Osteoblast (primary cell): ENCODE results near the gene SMARCA4. TPM values are rescaled to one million over a fixed set of nuclear protein-coding genes. Genes with fewer than 3 reads are reported as not detected.
A peak's percentile ranks its signal among the peaks of the same experiment; 100 is the strongest.

ENCODE experiments used
- DNase-seq: peaks from one replicate; pipeline ENCODE4 v3.0.0; 2011; ENCODE audit warnings: low spot score, mixed read lengths; ENCODE audit not compliant: insufficient read length; ENCODE audit errors: missing footprints
- H2AFZ ChIP-seq: 2 replicates; pipeline ENCODE4 v1.6.0; 2011; ENCODE audit warnings: mild to moderate bottlenecking, low read length
- H3K27ac ChIP-seq: 2 replicates; pipeline ENCODE4 v1.5.1; 2011; ENCODE audit warnings: mild to moderate bottlenecking, low read depth, low read length, moderate library complexity
- H3K27me3 ChIP-seq: 2 replicates; pipeline ENCODE4 v1.6.0; 2012; ENCODE audit warnings: mild to moderate bottlenecking, control low read depth, inconsistent platforms, low read length, moderate library complexity; ENCODE audit not compliant: insufficient read depth
- H3K36me3 ChIP-seq: 2 replicates; pipeline ENCODE4 v1.5.1; 2011; ENCODE audit warnings: mild to moderate bottlenecking, low read length, control low read depth, moderate library complexity; ENCODE audit not compliant: insufficient read depth
- H3K4me1 ChIP-seq: 2 replicates; pipeline ENCODE4 v1.5.1; 2011; ENCODE audit warnings: mild to moderate bottlenecking, low read length, control low read depth, moderate library complexity; ENCODE audit not compliant: insufficient read depth
- H3K4me2 ChIP-seq: 2 replicates; pipeline ENCODE4 v1.6.0; 2011; ENCODE audit warnings: mild to moderate bottlenecking, low read length; ENCODE audit not compliant: insufficient read depth
- H3K4me3 ChIP-seq: fragments of 200-600 bp; sonication (generic); 3 replicates; pipeline ENCODE4 v1.5.1; 2012; ENCODE audit warnings: mild to moderate bottlenecking, low read length, inconsistent platforms; ENCODE audit not compliant: insufficient read depth
- H3K79me2 ChIP-seq: 2 replicates; pipeline ENCODE4 v1.6.0; 2012; ENCODE audit warnings: mild to moderate bottlenecking, low read length, control low read depth, inconsistent platforms; ENCODE audit not compliant: insufficient read depth
- H3K9me3 ChIP-seq: 2 replicates; pipeline ENCODE4 v1.5.1; 2011; ENCODE audit warnings: low read depth, low read length, control low read depth
- H4K20me1 ChIP-seq: 2 replicates; pipeline ENCODE4 v1.6.0; 2012; ENCODE audit warnings: mild to moderate bottlenecking, low read length, control low read depth; ENCODE audit not compliant: insufficient read depth
- total RNA-seq: library from RNA; depleted of rRNA; stranded (reverse); fragments of >200 nt; gene quantifications from 2 replicates; pipeline ENCODE4 v1.2.3, GENCODE V29; 2012
- TF ChIP-seq, protein P1 (sequence below): IDR thresholded peaks from 2 replicates; pipeline ENCODE4 v1.5.1; 2011; ENCODE audit warnings: mild to moderate bottlenecking, low read depth, low read length, moderate library complexity; ENCODE audit errors: extremely low read depth

SMARCA4 gene
- total RNA-seq, 1 donor: 52.8 TPM

GRCh38 chr19:11091703-11092153 is 130.9 kb downstream of the SMARCA4 start:
- DNase-seq: peak; percentile 72
- peaks cover 47% of the 10 kb centered on the region for H3K79me2 ChIP-seq
- peaks cover 16% of the 10 kb centered on the region for H4K20me1 ChIP-seq
- peak overlapping the region; percentile 88 for H3K4me3 ChIP-seq
- H3K4me2 ChIP-seq: peak overlapping the region; percentile 88
- H3K9me3 ChIP-seq: no peaks in the 10 kb centered on the region
- TF ChIP-seq, protein P1, sequence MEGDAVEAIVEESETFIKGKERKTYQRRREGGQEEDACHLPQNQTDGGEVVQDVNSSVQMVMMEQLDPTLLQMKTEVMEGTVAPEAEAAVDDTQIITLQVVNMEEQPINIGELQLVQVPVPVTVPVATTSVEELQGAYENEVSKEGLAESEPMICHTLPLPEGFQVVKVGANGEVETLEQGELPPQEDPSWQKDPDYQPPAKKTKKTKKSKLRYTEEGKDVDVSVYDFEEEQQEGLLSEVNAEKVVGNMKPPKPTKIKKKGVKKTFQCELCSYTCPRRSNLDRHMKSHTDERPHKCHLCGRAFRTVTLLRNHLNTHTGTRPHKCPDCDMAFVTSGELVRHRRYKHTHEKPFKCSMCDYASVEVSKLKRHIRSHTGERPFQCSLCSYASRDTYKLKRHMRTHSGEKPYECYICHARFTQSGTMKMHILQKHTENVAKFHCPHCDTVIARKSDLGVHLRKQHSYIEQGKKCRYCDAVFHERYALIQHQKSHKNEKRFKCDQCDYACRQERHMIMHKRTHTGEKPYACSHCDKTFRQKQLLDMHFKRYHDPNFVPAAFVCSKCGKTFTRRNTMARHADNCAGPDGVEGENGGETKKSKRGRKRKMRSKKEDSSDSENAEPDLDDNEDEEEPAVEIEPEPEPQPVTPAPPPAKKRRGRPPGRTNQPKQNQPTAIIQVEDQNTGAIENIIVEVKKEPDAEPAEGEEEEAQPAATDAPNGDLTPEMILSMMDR: no peak
- H2AFZ ChIP-seq: no peak overlapping the region
- H3K27me3 ChIP-seq: no peaks in the 10 kb centered on the region
- H3K27ac ChIP-seq: peak overlapping the region; percentile 97
- H3K36me3 ChIP-seq: peaks cover 21% of the 10 kb centered on the region
- peaks cover 57% of the 10 kb centered on the region for H3K4me1 ChIP-seq

- Histone ChIP-seq H4K20me1 (peaks cover 16% of the 10 kb centered on the region), H3K36me3 (peaks cover 21% of the 10 kb centered on the region), H3K27me3 (no peaks in the 10 kb centered on the region), H3K79me2 (peaks cover 49% of the 10 kb centered on the region), H3K9me3 (no peaks in the 10 kb centered on the region), H3K4me1 (peaks cover 60% of the 10 kb centered on the region), H3K27ac (peak overlapping the region; percentile 97), H3K4me2 (peak overlapping the region; percentile 88), H3K4me3 (peak overlapping the region; percentile 88), H2AFZ (no peak overlapping the region)
- TF ChIP-seq, protein P1: no peak
- peak; percentile 86 for DNase-seq
Measured at GRCh38 chr19:11092181-11092538, 131.3 kb downstream of the SMARCA4 start.

DNA sequence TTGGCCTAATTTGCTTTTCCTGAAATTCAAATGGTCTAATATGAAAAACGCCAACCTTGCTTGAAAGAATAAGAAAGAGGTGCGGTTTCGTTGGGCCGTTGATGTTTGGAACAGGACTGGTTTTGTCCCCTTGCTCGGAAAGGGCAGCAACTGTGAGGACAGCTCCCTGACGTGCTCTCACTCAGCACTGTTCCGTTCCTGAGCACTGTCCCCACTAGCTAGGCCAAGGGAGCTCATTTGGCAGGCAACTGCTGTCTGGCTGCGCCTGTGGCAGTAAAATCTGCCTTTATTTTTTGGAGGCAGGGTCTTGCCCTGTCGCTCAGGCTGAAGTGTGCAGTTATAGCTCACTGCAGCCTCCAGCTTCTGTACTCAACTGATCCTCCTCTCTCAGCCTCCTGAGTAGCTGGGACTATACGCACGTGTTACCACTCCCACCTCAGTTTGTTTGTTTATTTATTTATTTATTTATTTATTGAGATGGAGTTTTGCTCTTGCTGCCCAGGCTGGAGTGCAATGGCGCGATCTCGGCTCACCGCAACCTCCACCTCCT is 132.9 kb downstream of the SMARCA4 start:
- peaks cover 56% of the 10 kb centered on the region for H3K4me1 ChIP-seq
- peaks cover 65% of the 10 kb centered on the region for H3K79me2 ChIP-seq
- no peak overlapping the region for H2AFZ ChIP-seq
- peak; percentile 38 for DNase-seq
- H3K27me3 ChIP-seq: no peaks in the 10 kb centered on the region
- no peak overlapping the region for H3K4me3 ChIP-seq
- TF ChIP-seq, protein P1: no peak
- no peaks in the 10 kb centered on the region for H3K9me3 ChIP-seq
- no peak overlapping the region for H3K27ac ChIP-seq
- peaks cover 32% of the 10 kb centered on the region for H3K36me3 ChIP-seq
- peaks cover 16% of the 10 kb centered on the region for H4K20me1 ChIP-seq
- no peak overlapping the region for H3K4me2 ChIP-seq

DNA sequence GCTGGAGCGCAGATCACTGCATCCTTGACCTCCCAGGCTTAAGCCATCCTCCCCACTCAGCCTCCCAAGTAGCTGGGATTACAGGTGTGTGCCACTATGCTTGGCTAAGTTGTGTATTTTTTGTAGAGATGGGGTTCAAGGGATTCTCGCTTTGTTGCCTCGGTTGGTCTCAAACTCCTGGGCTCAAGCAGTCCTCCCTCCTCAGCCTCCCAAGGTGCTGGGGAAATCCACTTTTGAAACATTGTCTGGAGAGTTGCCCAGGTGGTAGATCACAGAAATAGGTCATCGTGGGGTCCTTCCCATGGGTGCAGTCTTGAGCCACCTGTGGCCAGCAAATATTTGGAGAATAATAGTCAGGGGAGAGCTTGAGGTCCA is 133.7 kb downstream of the SMARCA4 start:
- peaks cover 51% of the 10 kb centered on the region for H3K4me1 ChIP-seq
- H3K27ac ChIP-seq: peak overlapping the region; percentile 45

More for the DNA sequence above, 133.7 kb downstream of the SMARCA4 start:
- TF ChIP-seq, protein P1: no peak
- H3K4me2 ChIP-seq: peak overlapping the region; percentile 41
- H4K20me1 ChIP-seq: peaks cover 20% of the 10 kb centered on the region
- no peak overlapping the region for H3K4me3 ChIP-seq
- no peaks in the 10 kb centered on the region for H3K27me3 ChIP-seq
- no peak for DNase-seq
- no peaks in the 10 kb centered on the region for H3K9me3 ChIP-seq
- peaks cover 37% of the 10 kb centered on the region for H3K36me3 ChIP-seq
- peaks cover 72% of the 10 kb centered on the region for H3K79me2 ChIP-seq
- H2AFZ ChIP-seq: no peak overlapping the region
